Panc1 (cell line): ENCODE measurements around the gene ATP9A. TPM values are rescaled to one million over a fixed set of nuclear protein-coding genes. Genes with fewer than 3 reads are reported as not detected.
A peak's percentile ranks its signal among the peaks of the same experiment; 100 is the strongest.

ENCODE experiments used
- ATAC-seq: fragments of 200-7000 bp; cut with Tn5 transposase; 2 replicates; pipeline ENCODE4 v1.9.1; 2020; ENCODE audit warnings: mild to moderate bottlenecking, moderate library complexity
- BruUV-seq: library from RNA; stranded (reverse); fragments of 400-500 nt; replicated peaks from 2 replicates; lab custom pipeline; 2021; lab: Mats Ljungman, UMichigan
- CTCF ChIA-PET: fragments of 300-600 bp; sonication (Branson Sonifier 250); formaldehyde crosslinking; loops from one replicate; lab custom pipeline; 2022; ENCODE audit warnings: antibody characterized with exemption; lab: Charles Lee
- POLR2A ChIA-PET: fragments of 300-600 bp; sonication (Branson Sonifier 250); formaldehyde crosslinking; loops from one replicate; lab custom pipeline; 2022; ENCODE audit warnings: antibody characterized with exemption; lab: Charles Lee
- DNase-seq: peaks from one replicate; pipeline ENCODE4 v3.0.0-alpha.2; 2010; ENCODE audit warnings: low read depth, low spot score
- H3K27ac ChIP-seq: 2 replicates; pipeline ENCODE4 v1.5.1; 2011; ENCODE audit warnings: mild to moderate bottlenecking, low read length, inconsistent platforms
- H3K27me3 ChIP-seq: fragments of 200-500 bp; sonication (Bioruptor generic); 2 replicates; pipeline ENCODE4 v1.6.0; 2014; ENCODE audit warnings: low read length, inconsistent platforms; ENCODE audit not compliant: control insufficient read depth, insufficient read depth
- H3K36me3 ChIP-seq: fragments of 200-500 bp; sonication (Bioruptor generic); 2 replicates; pipeline ENCODE4 v1.5.1; 2014; ENCODE audit warnings: inconsistent platforms, mild to moderate bottlenecking, low read length, moderate library complexity; ENCODE audit not compliant: control insufficient read depth, insufficient read depth
- H3K4me1 ChIP-seq: 2 replicates; pipeline ENCODE4 v1.5.1; 2011; ENCODE audit warnings: inconsistent platforms, mild to moderate bottlenecking, low read length, moderate library complexity; ENCODE audit not compliant: control insufficient read depth, insufficient read depth
- H3K4me3 ChIP-seq, 2 experiments: 2 replicates each; pipeline ENCODE4 v1.5.1; 2011 to 2012; ENCODE audit warnings: low read depth in 2 of 2, low read length in 2 of 2, mild to moderate bottlenecking in 2 of 2, inconsistent platforms in 1 of 2, moderate library complexity in 1 of 2
- H3K9me3 ChIP-seq: fragments of 200-500 bp; sonication (Bioruptor generic); 2 replicates; pipeline ENCODE4 v1.5.1; 2014; ENCODE audit warnings: low read depth, mild to moderate bottlenecking, inconsistent platforms, low read length, moderate library complexity; ENCODE audit not compliant: control insufficient read depth, insufficient read depth
- POLR2AphosphoS5 ChIP-seq: IDR thresholded peaks from 2 replicates; pipeline ENCODE4 v1.6.1; 2012; ENCODE audit warnings: mild to moderate bottlenecking, low read depth, low read length, moderate library complexity
- TCF7L2 ChIP-seq: IDR thresholded peaks from 2 replicates; pipeline ENCODE4 v1.6.1; 2011; ENCODE audit warnings: mild to moderate bottlenecking, low read depth, low read length, inconsistent platforms
- in situ Hi-C: cut with HindIII; loops from 2 replicates; pipeline ENCODE4 v1.10.0; 2016; ENCODE audit warnings: low sequenced_read_pairs, low pct_unique_long_range_greater_than_20kb
- intact Hi-C: fragments of 100-400 bp; cut with micrococcal nuclease; formaldehyde crosslinking; loops from one replicate; pipeline ENCODE4 v1.10.0; 2022; ENCODE audit not compliant: unreplicated experiment
- total RNA-seq: library from RNA; stranded (reverse); gene quantifications from one replicate; pipeline ENCODE4 v1.2.1, GENCODE V29; 2021; ENCODE audit not compliant: unreplicated experiment
- TF ChIP-seq, protein P1 (sequence below), 2 experiments: IDR thresholded peaks; 2 replicates each; pipeline ENCODE4 v1.6.1; 2011 to 2012; ENCODE audit warnings: low read depth in 2 of 2, control low read depth in 1 of 2, low read length in 1 of 2, mild to moderate bottlenecking in 1 of 2, moderate library complexity in 1 of 2; ENCODE audit not compliant: insufficient read depth in 1 of 2
- TF ChIP-seq, protein P2 (sequence below): fragments of 450-650 bp; IDR thresholded peaks from 2 replicates; pipeline ENCODE4 v1.5.1; 2017; ENCODE audit warnings: mild to moderate bottlenecking

ATP9A gene
- total RNA-seq, 1 experiment from 2014 or later = 8.7 TPM

DNA sequence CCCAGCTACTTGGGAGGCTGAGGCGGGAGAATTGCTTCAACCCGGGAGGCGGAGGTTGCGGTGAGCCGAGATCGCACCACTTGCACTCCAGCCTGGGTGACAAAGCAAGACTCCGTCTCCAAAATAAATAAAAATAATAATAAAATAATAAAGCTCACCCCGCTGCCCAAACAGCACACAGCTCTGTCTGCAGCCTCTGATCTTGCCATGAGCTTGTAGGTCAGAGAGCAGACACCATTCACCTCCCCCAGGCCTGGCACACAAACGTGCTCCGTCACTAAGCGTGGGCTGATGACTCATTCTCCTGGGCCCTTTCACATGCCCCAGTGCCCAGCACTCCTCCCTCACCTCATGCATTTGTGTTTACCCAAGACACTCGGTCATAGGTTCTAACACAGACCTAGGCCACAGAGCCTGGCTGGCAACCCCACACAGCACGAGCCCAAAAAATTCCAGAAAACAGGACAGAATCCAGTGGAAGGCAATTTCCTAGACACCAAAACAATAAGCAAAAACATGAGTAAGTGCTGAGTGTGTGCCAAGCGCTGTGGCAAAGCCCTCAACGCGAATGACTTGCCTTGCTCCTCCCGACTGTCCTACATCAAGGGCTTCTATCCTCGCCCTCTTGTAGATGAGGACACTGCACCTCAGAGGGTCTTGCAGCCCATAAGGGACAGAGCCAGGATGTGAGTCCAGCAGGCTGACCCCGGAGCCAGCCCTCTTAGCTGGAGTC, 18.0 kb downstream of the ATP9A start:
- H3K27me3 ChIP-seq = no peaks in the 10 kb centered on the region
- peak overlapping the region; percentile 83 for H3K27ac ChIP-seq
- intact Hi-C loops (no loop called here), in situ Hi-C loops (no loop called here)
- peak; percentile 98 for DNase-seq
- no TSS peak for BruUV-seq
- peaks cover 44% of the 10 kb centered on the region for H3K4me1 ChIP-seq
- H3K4me3 ChIP-seq = peak overlapping the region in 1 of 2 experiments; percentile 7; a peak in 1 of 4 replicates
- ChIA-PET POLR2A (no interaction called here), CTCF (no interaction called here)
- H3K9me3 ChIP-seq = no peaks in the 10 kb centered on the region
- ATAC-seq = peak; percentile 96
- TF ChIP-seq POLR2AphosphoS5 (peak; percentile 67; the same call in 1 of the 2 replicates), TCF7L2 (peak; percentile 43; the same call in 1 of the 2 replicates)
- TF ChIP-seq, protein P1, sequence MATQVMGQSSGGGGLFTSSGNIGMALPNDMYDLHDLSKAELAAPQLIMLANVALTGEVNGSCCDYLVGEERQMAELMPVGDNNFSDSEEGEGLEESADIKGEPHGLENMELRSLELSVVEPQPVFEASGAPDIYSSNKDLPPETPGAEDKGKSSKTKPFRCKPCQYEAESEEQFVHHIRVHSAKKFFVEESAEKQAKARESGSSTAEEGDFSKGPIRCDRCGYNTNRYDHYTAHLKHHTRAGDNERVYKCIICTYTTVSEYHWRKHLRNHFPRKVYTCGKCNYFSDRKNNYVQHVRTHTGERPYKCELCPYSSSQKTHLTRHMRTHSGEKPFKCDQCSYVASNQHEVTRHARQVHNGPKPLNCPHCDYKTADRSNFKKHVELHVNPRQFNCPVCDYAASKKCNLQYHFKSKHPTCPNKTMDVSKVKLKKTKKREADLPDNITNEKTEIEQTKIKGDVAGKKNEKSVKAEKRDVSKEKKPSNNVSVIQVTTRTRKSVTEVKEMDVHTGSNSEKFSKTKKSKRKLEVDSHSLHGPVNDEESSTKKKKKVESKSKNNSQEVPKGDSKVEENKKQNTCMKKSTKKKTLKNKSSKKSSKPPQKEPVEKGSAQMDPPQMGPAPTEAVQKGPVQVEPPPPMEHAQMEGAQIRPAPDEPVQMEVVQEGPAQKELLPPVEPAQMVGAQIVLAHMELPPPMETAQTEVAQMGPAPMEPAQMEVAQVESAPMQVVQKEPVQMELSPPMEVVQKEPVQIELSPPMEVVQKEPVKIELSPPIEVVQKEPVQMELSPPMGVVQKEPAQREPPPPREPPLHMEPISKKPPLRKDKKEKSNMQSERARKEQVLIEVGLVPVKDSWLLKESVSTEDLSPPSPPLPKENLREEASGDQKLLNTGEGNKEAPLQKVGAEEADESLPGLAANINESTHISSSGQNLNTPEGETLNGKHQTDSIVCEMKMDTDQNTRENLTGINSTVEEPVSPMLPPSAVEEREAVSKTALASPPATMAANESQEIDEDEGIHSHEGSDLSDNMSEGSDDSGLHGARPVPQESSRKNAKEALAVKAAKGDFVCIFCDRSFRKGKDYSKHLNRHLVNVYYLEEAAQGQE (IDR thresholded peaks at IDR 0.05; ENCODE audit: insufficient read depth in 1 of 2, low read depth in 2 of 2, low read length in 1 of 2) = no peak
- H3K36me3 ChIP-seq = no peaks in the 10 kb centered on the region

DNA sequence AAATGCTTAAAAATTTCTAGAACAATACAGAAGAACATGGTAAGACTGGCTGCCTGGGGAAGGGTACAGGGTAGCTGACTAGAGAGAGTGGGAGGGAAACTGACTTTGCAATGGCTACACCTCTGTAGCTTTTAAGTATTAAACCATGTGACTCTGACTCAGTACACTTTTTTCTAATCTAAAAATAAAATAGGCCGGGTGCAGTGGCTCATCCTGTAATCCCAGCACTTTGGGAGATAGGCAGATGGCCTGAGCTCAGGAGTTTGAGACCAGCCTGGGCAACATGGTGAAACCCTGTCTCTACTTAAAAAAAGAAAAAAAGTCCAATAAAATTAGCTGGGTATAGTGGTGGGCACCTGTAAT, 18.5 kb downstream of the ATP9A start:
- in situ Hi-C loops (no loop called here), intact Hi-C loops (no loop called here)
- H3K36me3 ChIP-seq = no peaks in the 10 kb centered on the region
- H3K27me3 ChIP-seq = no peaks in the 10 kb centered on the region
- H3K27ac ChIP-seq = peak overlapping the region; percentile 83
- TF ChIP-seq TCF7L2 (no peak), POLR2AphosphoS5 (no peak)
- TF ChIP-seq, protein P2, sequence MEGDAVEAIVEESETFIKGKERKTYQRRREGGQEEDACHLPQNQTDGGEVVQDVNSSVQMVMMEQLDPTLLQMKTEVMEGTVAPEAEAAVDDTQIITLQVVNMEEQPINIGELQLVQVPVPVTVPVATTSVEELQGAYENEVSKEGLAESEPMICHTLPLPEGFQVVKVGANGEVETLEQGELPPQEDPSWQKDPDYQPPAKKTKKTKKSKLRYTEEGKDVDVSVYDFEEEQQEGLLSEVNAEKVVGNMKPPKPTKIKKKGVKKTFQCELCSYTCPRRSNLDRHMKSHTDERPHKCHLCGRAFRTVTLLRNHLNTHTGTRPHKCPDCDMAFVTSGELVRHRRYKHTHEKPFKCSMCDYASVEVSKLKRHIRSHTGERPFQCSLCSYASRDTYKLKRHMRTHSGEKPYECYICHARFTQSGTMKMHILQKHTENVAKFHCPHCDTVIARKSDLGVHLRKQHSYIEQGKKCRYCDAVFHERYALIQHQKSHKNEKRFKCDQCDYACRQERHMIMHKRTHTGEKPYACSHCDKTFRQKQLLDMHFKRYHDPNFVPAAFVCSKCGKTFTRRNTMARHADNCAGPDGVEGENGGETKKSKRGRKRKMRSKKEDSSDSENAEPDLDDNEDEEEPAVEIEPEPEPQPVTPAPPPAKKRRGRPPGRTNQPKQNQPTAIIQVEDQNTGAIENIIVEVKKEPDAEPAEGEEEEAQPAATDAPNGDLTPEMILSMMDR = no peak
- TF ChIP-seq, protein P1 (IDR thresholded peaks at IDR 0.05; ENCODE audit: insufficient read depth in 1 of 2, low read depth in 2 of 2, low read length in 1 of 2) = no peak
- DNase-seq (peak; percentile 79), ATAC-seq (peak; percentile 4)
- no TSS peak for BruUV-seq
- H3K4me1 ChIP-seq = peaks cover 47% of the 10 kb centered on the region
- H3K9me3 ChIP-seq = no peaks in the 10 kb centered on the region
- CTCF ChIA-PET = no interaction called here
- POLR2A ChIA-PET = no interaction called here
- no peak overlapping the region for H3K4me3 ChIP-seq
